Vagina (tissue), 2 donors: ENCODE measurements around the gene OS9.

ENCODE experiments used
- CTCF ChIP-seq, 3 experiments: fragments of 450-650 bp in 2 of 3; fragments of 200-600 bp in 1 of 3; sonication (generic) in 1 of 3; IDR thresholded peaks; one replicate each; pipeline ENCODE4 v1.5.1; 2017 to 2019; ENCODE audit warnings: antibody characterized with exemption in 3 of 3, mild to moderate bottlenecking in 2 of 3, moderate library complexity in 2 of 3
- POLR2AphosphoS5 ChIP-seq, 2 donors: sonication (generic); formaldehyde crosslinking; IDR thresholded peaks; one replicate each; pipeline ENCODE4 v1.9.0; 2017; ENCODE audit warnings: antibody characterized with exemption in 2 of 2, mild to moderate bottlenecking in 2 of 2, low read depth in 1 of 2; ENCODE audit not compliant: insufficient read depth in 1 of 2

- TF ChIP-seq CTCF (IDR thresholded peaks at IDR 0.05), result no peak
- TF ChIP-seq POLR2AphosphoS5 (IDR thresholded peaks at IDR 0.05; ENCODE audit: insufficient read depth in 1 of 2, low read depth in 1 of 2), result no peak
Observed at GRCh38 chr12:57752668-57753000, 58.7 kb downstream of the OS9 start.
